Measurements from ENCODE around the gene DESI1.
"Not testable (repeated sequence)": the region's sequence is repeated elsewhere in the genome, so short reads cannot be mapped to it uniquely, and the experiment has no call there.

The DESI1 gene

GRCh38 chr22:41585898-41586297, 34.9 kb downstream of the DESI1 start:
- DNase-seq (ENCODE audit: low read depth in 2 of 2) = no peak

- no peak for DNase-seq (ENCODE audit: low read depth in 2 of 2)
Observed at GRCh38 chr22:41584881-41585280, 36.0 kb downstream of the DESI1 start.

- no peak for DNase-seq (ENCODE audit: low read depth in 2 of 2)
Observed at GRCh38 chr22:41582694-41583093, 38.1 kb downstream of the DESI1 start.

- no peak for DNase-seq (ENCODE audit: low read depth in 2 of 2)
Observed at GRCh38 chr22:41579997-41580355, 40.9 kb downstream of the DESI1 start.

GRCh38 chr22:41579297-41579996, 41.4 kb downstream of the DESI1 start:
- no peak for DNase-seq (ENCODE audit: low read depth in 2 of 2)

GRCh38 chr22:41578818-41579217, 42.0 kb downstream of the DESI1 start:
- DNase-seq (ENCODE audit: low read depth in 2 of 2) = no peak

- DNase-seq (ENCODE audit: low read depth in 2 of 2) = no peak
Observed at GRCh38 chr22:41578114-41578513, 42.7 kb downstream of the DESI1 start.

GRCh38 chr22:41576877-41577276, 44.0 kb downstream of the DESI1 start:
- DNase-seq (ENCODE audit: low read depth in 2 of 2) = no peak

GRCh38 chr22:41575533-41575932, 45.3 kb downstream of the DESI1 start:
- no peak for DNase-seq (ENCODE audit: low read depth in 2 of 2)

- DNase-seq (ENCODE audit: low read depth in 2 of 2) = no peak
Observed at GRCh38 chr22:41574847-41575381, 45.9 kb downstream of the DESI1 start.

GRCh38 chr22:41573677-41574076, 47.2 kb downstream of the DESI1 start:
- no peak for DNase-seq (ENCODE audit: low read depth in 2 of 2)

- not testable (repeated sequence) for DNase-seq (ENCODE audit: low read depth in 2 of 2)
Observed at GRCh38 chr22:41572305-41572704, 48.5 kb downstream of the DESI1 start.

GRCh38 chr22:41571786-41572185, 49.1 kb downstream of the DESI1 start:
- no peak for DNase-seq (ENCODE audit: low read depth in 2 of 2)

- no peak for DNase-seq (ENCODE audit: low read depth in 2 of 2)
Observed at GRCh38 chr22:41570221-41570620, 50.6 kb downstream of the DESI1 start.

GRCh38 chr22:41568811-41569210, 52.0 kb downstream of the DESI1 start:
- no peak for DNase-seq (ENCODE audit: low read depth in 2 of 2)

- DNase-seq (ENCODE audit: low read depth in 2 of 2) = no peak
Observed at GRCh38 chr22:41567512-41567768, 53.4 kb downstream of the DESI1 start.

- no peak for DNase-seq (ENCODE audit: low read depth in 2 of 2)
Observed at GRCh38 chr22:41565403-41566054, 55.3 kb downstream of the DESI1 start.

GRCh38 chr22:41564563-41564962, 56.3 kb downstream of the DESI1 start:
- DNase-seq (ENCODE audit: low read depth in 2 of 2) = no peak

GRCh38 chr22:41563051-41563711, 57.7 kb downstream of the DESI1 start:
- no peak for DNase-seq (ENCODE audit: low read depth in 2 of 2)

- DNase-seq (ENCODE audit: low read depth in 2 of 2) = no peak
Observed at GRCh38 chr22:41562461-41562860, 58.4 kb downstream of the DESI1 start.

GRCh38 chr22:41561788-41562187, 59.1 kb downstream of the DESI1 start:
- DNase-seq (ENCODE audit: low read depth in 2 of 2) = no peak

- DNase-seq (ENCODE audit: low read depth in 2 of 2) = no peak
Observed at GRCh38 chr22:41561335-41561734, 59.5 kb downstream of the DESI1 start.

GRCh38 chr22:41560095-41560471, 60.8 kb downstream of the DESI1 start:
- DNase-seq (ENCODE audit: low read depth in 2 of 2) = no peak
